CD4-positive, alpha-beta T cell (primary cell): ENCODE results near the gene RAPGEF5. TPM values are rescaled to one million over a fixed set of nuclear protein-coding genes. Genes with fewer than 3 reads are reported as not detected.
"Not testable (repeated sequence)": the region's sequence is repeated elsewhere in the genome, so short reads cannot be mapped to it uniquely, and the experiment has no call there.

ENCODE experiments used
- ATAC-seq: fragments of 200-7000 bp; cut with Tn5 transposase; one replicate; pipeline ENCODE4 v1.10.0; 2022; ENCODE audit warnings: mild to moderate bottlenecking; ENCODE audit not compliant: poor library complexity
- CTCF ChIA-PET: fragments of 350-600 bp; sonication (Branson Sonifier 250); formaldehyde crosslinking; loops from one replicate; lab custom pipeline; 2021; ENCODE audit warnings: antibody characterized with exemption, inconsistent platforms; lab: Charles Lee
- POLR2A ChIA-PET: fragments of 350-600 bp; sonication (Branson Sonifier 250); formaldehyde crosslinking; loops from one replicate; lab custom pipeline; 2021; ENCODE audit warnings: antibody characterized with exemption, inconsistent platforms; lab: Charles Lee
- DNase-seq, 14 experiments: peaks; one replicate each; pipeline ENCODE4 v3.0.0-alpha.2; 2013 to 2020; ENCODE audit warnings: mixed read lengths in 2 of 14
- H3K27ac ChIP-seq, 2 donors: one replicate each; pipeline versions ENCODE4 v1.5.1 to v1.7.0; 2013; ENCODE audit warnings: low read length in 2 of 2, low read depth in 1 of 2, mild to moderate bottlenecking in 1 of 2
- H3K27me3 ChIP-seq, 2 experiments: 1 replicate in 1 of 2; 2 replicates in 1 of 2; pipeline versions ENCODE4 v1.6.1 to v1.7.0; 2013; ENCODE audit warnings: low read length in 2 of 2, control low read depth in 1 of 2, mild to moderate bottlenecking in 1 of 2, moderate library complexity in 1 of 2; ENCODE audit not compliant: insufficient read depth in 2 of 2, control insufficient read depth in 1 of 2
- H3K36me3 ChIP-seq: one replicate; pipeline ENCODE4 v1.6.1; 2013; ENCODE audit warnings: low read length, control low read depth; ENCODE audit not compliant: insufficient read depth
- H3K4me1 ChIP-seq: one replicate; pipeline ENCODE4 v1.6.1; 2013; ENCODE audit warnings: low read length, control low read depth; ENCODE audit not compliant: insufficient read depth
- H3K4me3 ChIP-seq: one replicate; pipeline ENCODE4 v1.5.1; 2013; ENCODE audit warnings: mild to moderate bottlenecking, low read length, moderate library complexity
- H3K9me3 ChIP-seq, 2 experiments: 1 replicate in 1 of 2; 2 replicates in 1 of 2; pipeline versions ENCODE4 v1.6.1 to v1.7.0; 2013; ENCODE audit warnings: low read length in 2 of 2, mild to moderate bottlenecking in 2 of 2, control low read depth in 1 of 2, moderate library complexity in 1 of 2; ENCODE audit not compliant: control insufficient read depth in 1 of 2, insufficient read depth in 1 of 2
- H3K27ac Mint-ChIP-seq: one replicate; pipeline ENCODE4 v1.8.0; 2020; ENCODE audit warnings: mixed read lengths
- H3K27me3 Mint-ChIP-seq: one replicate; pipeline ENCODE4 v1.8.0; 2021; ENCODE audit warnings: mixed read lengths
- H3K36me3 Mint-ChIP-seq: one replicate; pipeline ENCODE4 v1.8.0; 2021; ENCODE audit warnings: low read depth, mixed read lengths
- H3K4me1 Mint-ChIP-seq: one replicate; pipeline ENCODE4 v1.8.0; 2021; ENCODE audit warnings: low read depth, mixed read lengths
- H3K4me3 Mint-ChIP-seq: one replicate; pipeline ENCODE4 v1.8.0; 2020; ENCODE audit warnings: mild to moderate bottlenecking, mixed read lengths
- H3K9me3 Mint-ChIP-seq: one replicate; pipeline ENCODE4 v1.8.0; 2020; ENCODE audit warnings: mixed read lengths
- intact Hi-C, 2 experiments: fragments of 100-400 bp; cut with DNase I in 1 of 2; cut with micrococcal nuclease in 1 of 2; formaldehyde crosslinking; loops; one replicate each; pipeline versions ENCODE4 v1.15.1 to v1.9.0; 2023 to 2025; cut with DNase I, micrococcal nuclease
- total RNA-seq, 174 experiments: library from RNA in 2 of 174; stranded (reverse) in 2 of 174; gene quantifications; one replicate each; pipeline ENCODE4 v1.2.3 and lab custom pipeline; 2021 to 2026
- TF ChIP-seq, protein P1 (sequence below): fragments of 200-600 bp; IDR thresholded peaks from one replicate; pipeline ENCODE4 v1.8.0; 2022; ENCODE audit warnings: antibody characterized with exemption, mild to moderate bottlenecking

RAPGEF5 gene
- total RNA-seq, 2 experiments from 2014 or later = 0.17 TPM; not detected in 1

GRCh38 chr7:22094413-22095342 lies 262.3 kb downstream of the RAPGEF5 start:
- intact Hi-C loops = no loop called here
- TF ChIP-seq, protein P1, sequence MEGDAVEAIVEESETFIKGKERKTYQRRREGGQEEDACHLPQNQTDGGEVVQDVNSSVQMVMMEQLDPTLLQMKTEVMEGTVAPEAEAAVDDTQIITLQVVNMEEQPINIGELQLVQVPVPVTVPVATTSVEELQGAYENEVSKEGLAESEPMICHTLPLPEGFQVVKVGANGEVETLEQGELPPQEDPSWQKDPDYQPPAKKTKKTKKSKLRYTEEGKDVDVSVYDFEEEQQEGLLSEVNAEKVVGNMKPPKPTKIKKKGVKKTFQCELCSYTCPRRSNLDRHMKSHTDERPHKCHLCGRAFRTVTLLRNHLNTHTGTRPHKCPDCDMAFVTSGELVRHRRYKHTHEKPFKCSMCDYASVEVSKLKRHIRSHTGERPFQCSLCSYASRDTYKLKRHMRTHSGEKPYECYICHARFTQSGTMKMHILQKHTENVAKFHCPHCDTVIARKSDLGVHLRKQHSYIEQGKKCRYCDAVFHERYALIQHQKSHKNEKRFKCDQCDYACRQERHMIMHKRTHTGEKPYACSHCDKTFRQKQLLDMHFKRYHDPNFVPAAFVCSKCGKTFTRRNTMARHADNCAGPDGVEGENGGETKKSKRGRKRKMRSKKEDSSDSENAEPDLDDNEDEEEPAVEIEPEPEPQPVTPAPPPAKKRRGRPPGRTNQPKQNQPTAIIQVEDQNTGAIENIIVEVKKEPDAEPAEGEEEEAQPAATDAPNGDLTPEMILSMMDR = no peak
- Mint-ChIP-seq H3K4me1 (no peaks in the 10 kb centered on the region), H3K27ac (no peak overlapping the region), H3K4me3 (no peak overlapping the region), H3K9me3 (no peaks in the 10 kb centered on the region), H3K27me3 (no peaks in the 10 kb centered on the region), H3K36me3 (no peaks in the 10 kb centered on the region)
- H3K36me3 ChIP-seq = no peaks in the 10 kb centered on the region
- H3K4me3 ChIP-seq = no peak overlapping the region
- peaks cover 0 to 7% of the 10 kb centered on the region in 2 experiments for H3K9me3 ChIP-seq
- no peak for ATAC-seq
- no peak overlapping the region for H3K27ac ChIP-seq
- POLR2A ChIA-PET = no interaction called here
- H3K27me3 ChIP-seq = no peaks in the 10 kb centered on the region
- no peaks in the 10 kb centered on the region for H3K4me1 ChIP-seq
- no peak for DNase-seq
- CTCF ChIA-PET = interaction anchor here (1.2 kb wide), 1 partner anchor 11 kb away, joined by 3 read pairs; no protein-coding TSS in a partner anchor

DNA sequence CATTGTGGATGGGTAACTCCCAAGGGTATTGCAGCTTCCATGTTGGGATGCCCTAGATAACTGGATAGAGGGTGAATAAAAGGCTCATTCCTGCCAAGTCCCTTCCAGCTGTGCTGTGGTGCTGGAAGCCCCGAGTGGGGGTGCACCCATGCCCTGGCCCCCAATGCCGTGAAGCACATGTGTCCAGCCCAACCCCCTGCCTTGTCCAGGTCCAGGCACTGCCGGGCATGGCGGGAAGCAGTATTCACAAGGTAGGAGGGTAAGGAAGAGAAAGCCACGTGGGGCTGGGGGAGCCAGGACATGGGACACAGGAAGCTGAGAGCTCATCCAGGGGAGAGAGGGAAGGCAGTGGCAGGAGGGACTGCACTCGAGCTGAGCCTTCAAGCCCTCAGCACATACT lies 263.0 kb downstream of the RAPGEF5 start:
- Histone ChIP-seq H3K4me1 (no peaks in the 10 kb centered on the region), H3K9me3 (peaks cover 0 to 7% of the 10 kb centered on the region in 2 experiments), H3K27me3 (no peaks in the 10 kb centered on the region), H3K4me3 (no peak overlapping the region), H3K27ac (no peak overlapping the region), H3K36me3 (no peaks in the 10 kb centered on the region)
- Mint-ChIP-seq H3K9me3 (no peaks in the 10 kb centered on the region), H3K4me1 (no peaks in the 10 kb centered on the region), H3K36me3 (no peaks in the 10 kb centered on the region), H3K27ac (no peak overlapping the region), H3K4me3 (no peak overlapping the region), H3K27me3 (no peaks in the 10 kb centered on the region)
- intact Hi-C loops = no loop called here
- DNase-seq (no peak), ATAC-seq (no peak)
- TF ChIP-seq, protein P1 = no peak
- ChIA-PET POLR2A (no interaction called here), CTCF (interaction anchor here (1.2 kb wide), 1 partner anchor 11 kb away, joined by 3 read pairs; no protein-coding TSS in a partner anchor)

DNA sequence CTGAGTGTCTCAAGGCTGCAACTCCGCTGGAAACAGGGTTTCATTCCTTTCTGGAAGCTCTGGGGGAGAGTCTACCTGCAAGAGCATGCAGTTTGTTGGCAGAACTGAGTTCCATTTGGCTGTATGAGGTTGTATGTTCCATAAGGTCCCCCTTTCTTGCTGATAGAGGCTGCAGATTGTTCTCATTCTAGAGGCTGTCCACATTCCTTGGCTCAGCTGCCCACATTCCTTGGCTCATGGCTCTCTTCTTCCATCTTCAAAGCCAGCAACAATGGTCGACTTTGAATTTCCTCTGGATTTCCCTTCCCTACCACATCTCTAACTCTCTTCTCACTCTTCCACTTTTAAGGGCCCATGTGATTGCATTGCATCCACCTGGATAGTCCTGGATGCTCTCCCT lies 264.0 kb downstream of the RAPGEF5 start:
- H3K36me3 Mint-ChIP-seq = no peaks in the 10 kb centered on the region
- H3K4me1 Mint-ChIP-seq = no peaks in the 10 kb centered on the region
- Histone ChIP-seq H3K27me3 (no peaks in the 10 kb centered on the region), H3K9me3 (peaks cover 0 to 7% of the 10 kb centered on the region in 2 experiments), H3K27ac (no peak overlapping the region), H3K4me1 (no peaks in the 10 kb centered on the region), H3K4me3 (no peak overlapping the region), H3K36me3 (no peaks in the 10 kb centered on the region)
- no peak for ATAC-seq
- no peaks in the 10 kb centered on the region for H3K27me3 Mint-ChIP-seq
- POLR2A ChIA-PET = no interaction called here
- intact Hi-C loops = no loop called here
- DNase-seq = no peak
- H3K27ac Mint-ChIP-seq = no peak overlapping the region
- TF ChIP-seq, protein P1 = no peak
- no peaks in the 10 kb centered on the region for H3K9me3 Mint-ChIP-seq
- no peak overlapping the region for H3K4me3 Mint-ChIP-seq
- CTCF ChIA-PET = no interaction called here

- DNase-seq, H3K4me3 ChIP-seq, H3K27ac ChIP-seq, H3K27me3 Mint-ChIP-seq, H3K4me1 ChIP-seq, H3K27ac Mint-ChIP-seq, POLR2A ChIA-PET, H3K4me1 Mint-ChIP-seq, ATAC-seq, H3K9me3 ChIP-seq, H3K9me3 Mint-ChIP-seq, CTCF ChIA-PET, H3K27me3 ChIP-seq, intact Hi-C loops, H3K36me3 Mint-ChIP-seq, H3K4me3 Mint-ChIP-seq, H3K36me3 ChIP-seq: not testable (repeated sequence)
These were observed 265.9 kb downstream of the RAPGEF5 start for GRCh38 chr7:22090958-22091525.
